ENCODE results near the gene PPM1L. TPM values are rescaled to one million over a fixed set of nuclear protein-coding genes. Genes with fewer than 3 reads are reported as not detected.

The PPM1L gene
- total RNA-seq, 1 experiment from 2014 or later = 13.2 TPM

GRCh38 chr3:160935413-160936095, 179.5 kb downstream of the PPM1L start:
- DNase-seq (ENCODE audit: low read depth, low spot score) (no peak), ATAC-seq (no peak)
- no peaks in the 10 kb centered on the region for H3K36me3 ChIP-seq (ENCODE audit: control insufficient read depth in 1 of 2, insufficient read depth in 2 of 2, low read length in 2 of 2)
- no peak overlapping the region for H3K27ac ChIP-seq (ENCODE audit: low read depth, low read length)
- no peaks in the 10 kb centered on the region for H3K27me3 ChIP-seq (ENCODE audit: insufficient read depth, low read length)
- RAD21 ChIA-PET (ENCODE audit: low non-redundant PET in 1 of 2, low total read pairs in 2 of 2, uncharacterized antibody in 2 of 2, unreplicated experiment in 2 of 2) = no interaction called here
- H3K4me1 ChIP-seq (ENCODE audit: control insufficient read depth in 1 of 2, insufficient read depth in 2 of 2, low read length in 2 of 2) = no peaks in the 10 kb centered on the region
- TF ChIP-seq EGR1 (IDR thresholded peaks at IDR 0.05; ENCODE audit: low read depth) (no peak), ATF3 (IDR thresholded peaks at IDR 0.05) (no peak), REST (IDR thresholded peaks at IDR 0.05; ENCODE audit: low read depth) (no peak), POLR2A (IDR thresholded peaks at IDR 0.05; ENCODE audit: borderline replicate concordance, extremely low read depth, insufficient read depth, insufficient read length) (no peak), FOSL1 (IDR thresholded peaks at IDR 0.05; ENCODE audit: low read depth) (no peak), SRF (IDR thresholded peaks at IDR 0.05; ENCODE audit: low read depth) (no peak), YY1 (IDR thresholded peaks at IDR 0.05; ENCODE audit: extremely low read depth, insufficient replicate concordance, low read depth, low read length) (no peak), CEBPB (IDR thresholded peaks at IDR 0.05; ENCODE audit: low read depth) (no peak), TCF7L2 (IDR thresholded peaks at IDR 0.05; ENCODE audit: borderline replicate concordance, extremely low read depth, insufficient read depth, insufficient read length) (no peak), JUND (IDR thresholded peaks at IDR 0.05) (no peak), CBX3 (IDR thresholded peaks at IDR 0.05; ENCODE audit: low read depth) (no peak), EZH2phosphoT487 (IDR thresholded peaks at IDR 0.05; ENCODE audit: borderline replicate concordance) (no peak), ZBTB33 (IDR thresholded peaks at IDR 0.05; ENCODE audit: extremely low read depth, insufficient replicate concordance, low read length) (no peak), ZNF274 (IDR thresholded peaks at IDR 0.05; ENCODE audit: low read depth, low read length) (no peak), EZH2 (IDR thresholded peaks at IDR 0.05) (no peak), POLR2AphosphoS5 (IDR thresholded peaks at IDR 0.05; ENCODE audit: low read depth, low read length) (no peak), CTCF (IDR thresholded peaks at IDR 0.05 in 2 of 3, conservative IDR thresholded peaks at IDR 0.05 in 1 of 3; ENCODE audit: borderline replicate concordance in 1 of 3, insufficient read depth in 1 of 3, low read depth in 2 of 3, low read length in 2 of 3) (no peak)
- intact Hi-C loops (cut with micrococcal nuclease) = no loop called here
- no peak overlapping the region for H2AFZ ChIP-seq (ENCODE audit: low read depth, low read length, poor library complexity, severe bottlenecking)
- H3K9me2 ChIP-seq (ENCODE audit: insufficient read depth) = no peaks in the 10 kb centered on the region
- H3K79me2 ChIP-seq (ENCODE audit: insufficient read depth, low read length) = no peaks in the 10 kb centered on the region; the same call in 1 of the 2 replicates
- H3K9ac ChIP-seq (ENCODE audit: low read length) = no peak overlapping the region
- CTCF ChIA-PET = no interaction called here
- no peak overlapping the region for H3K4me3 ChIP-seq (replicated peaks in 1 of 2; ENCODE audit: low read depth in 1 of 2, low read length in 2 of 2)
- no TSS peak for BruUV-seq (replicated peaks)
- H4K20me1 ChIP-seq (ENCODE audit: insufficient read depth) = no peaks in the 10 kb centered on the region
- no peaks in the 10 kb centered on the region for H3K9me3 ChIP-seq (ENCODE audit: control insufficient read depth in 1 of 2, insufficient read depth in 1 of 2, low read depth in 1 of 2, low read length in 2 of 2)
- POLR2A ChIA-PET = no interaction called here
- H3K4me2 ChIP-seq (ENCODE audit: low read length) = no peak overlapping the region

All from HCT116 (cell line).